Colon (tissue), 2 donors: ENCODE measurements around the gene LPAR1.

Experiments used
- FAIRE-seq: peaks from 2 replicates; lab custom pipeline; 2012; peaks lifted over from hg19 to GRCh38; lab: Jason Lieb, UNC
- donor health status: control.
- donor health status: control.

Gene LPAR1

GRCh38 chr9:110918316-110919049 is 119.8 kb downstream of the LPAR1 start:
- FAIRE-seq = no peak

GRCh38 chr9:110916403-110916802 is 121.9 kb downstream of the LPAR1 start:
- FAIRE-seq = no peak

- FAIRE-seq = no peak
Measured at GRCh38 chr9:110912419-110913291, 125.6 kb downstream of the LPAR1 start.

- no peak for FAIRE-seq
Measured at GRCh38 chr9:110911659-110912418, 126.4 kb downstream of the LPAR1 start.

GRCh38 chr9:110908894-110909293 is 129.4 kb downstream of the LPAR1 start:
- no peak for FAIRE-seq

- FAIRE-seq = no peak
Measured at GRCh38 chr9:110900917-110901316, 137.4 kb downstream of the LPAR1 start.

GRCh38 chr9:110900456-110900855 is 137.8 kb downstream of the LPAR1 start:
- no peak for FAIRE-seq

GRCh38 chr9:110898866-110899265 is 139.4 kb downstream of the LPAR1 start:
- FAIRE-seq = no peak

- FAIRE-seq = no peak
Measured at GRCh38 chr9:110898358-110898757, 139.9 kb downstream of the LPAR1 start.

- no peak for FAIRE-seq
Measured at GRCh38 chr9:110897943-110898342, 140.3 kb downstream of the LPAR1 start.

- FAIRE-seq = no peak
Measured at GRCh38 chr9:110895147-110895905, 142.9 kb downstream of the LPAR1 start.

GRCh38 chr9:110894731-110895130 is 143.5 kb downstream of the LPAR1 start:
- FAIRE-seq = no peak

GRCh38 chr9:110892689-110893088 is 145.6 kb downstream of the LPAR1 start:
- no peak for FAIRE-seq

- FAIRE-seq = no peak
Measured at GRCh38 chr9:110891760-110892159, 146.5 kb downstream of the LPAR1 start.

GRCh38 chr9:110890416-110890815 is 147.9 kb downstream of the LPAR1 start:
- FAIRE-seq = no peak

- FAIRE-seq = no peak
Measured at GRCh38 chr9:110887276-110887675, 151.0 kb downstream of the LPAR1 start.

- FAIRE-seq = no peak
Measured at GRCh38 chr9:110886832-110887231, 151.4 kb downstream of the LPAR1 start.

GRCh38 chr9:110880189-110880588 is 158.1 kb downstream of the LPAR1 start:
- FAIRE-seq = no peak

GRCh38 chr9:110877374-110877773 is 160.9 kb downstream of the LPAR1 start:
- FAIRE-seq = no peak

- no peak for FAIRE-seq
Measured at GRCh38 chr9:110876929-110877328, 161.3 kb downstream of the LPAR1 start.

- no peak for FAIRE-seq
Measured at GRCh38 chr9:110874963-110875674, 163.2 kb downstream of the LPAR1 start.
